Left kidney (tissue), 2 donors: ENCODE data around the gene HOXC10. TPM values are rescaled to one million over a fixed set of nuclear protein-coding genes. Genes with fewer than 3 reads are reported as not detected.

Source experiments
- DNase-seq: peaks from one replicate; pipeline ENCODE4 v3.0.0-alpha.2; 2013
- polyA plus RNA-seq: library from polyadenylated mRNA; unstranded; fragments of 120-200 nt; gene quantifications from one replicate; pipeline ENCODE4 v1.2.1, GENCODE V29; 2013; ENCODE audit not compliant: insufficient read length

The HOXC10 gene
- polyA plus RNA-seq, 1 donor = 62.2 TPM

DNA sequence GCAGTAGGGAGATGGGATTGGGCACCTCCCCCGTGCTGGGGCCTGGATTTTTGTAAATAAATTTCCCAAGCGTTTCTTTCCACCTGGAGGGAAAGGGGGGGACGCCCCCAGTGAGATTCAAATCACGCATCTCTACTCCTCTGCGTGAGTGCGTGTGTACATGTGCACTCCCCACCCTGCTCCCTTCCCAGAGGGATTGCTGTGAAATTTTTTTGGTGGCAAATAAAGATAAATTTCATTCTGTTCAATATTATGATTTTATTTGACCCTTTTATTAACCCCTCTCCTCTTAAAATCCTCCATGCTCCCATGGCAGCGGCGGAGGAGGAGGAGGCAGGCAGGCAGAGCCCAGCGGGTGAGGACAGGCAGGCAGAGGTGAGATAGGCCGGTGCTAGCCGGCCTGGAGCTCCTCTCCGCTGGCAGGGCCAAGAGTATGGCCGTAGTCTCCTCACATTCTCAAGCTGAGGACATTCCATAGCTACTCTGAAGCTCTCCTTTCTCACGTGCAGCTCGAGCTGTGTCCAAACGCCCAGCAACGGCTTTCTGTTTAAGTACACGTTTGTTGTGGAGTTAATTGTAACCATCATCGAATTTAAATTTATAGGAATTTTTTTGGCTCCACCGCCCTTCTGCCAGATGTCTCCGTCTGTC is 8.6 kb upstream of the HOXC10 start:
- DNase-seq = no peak

DNA sequence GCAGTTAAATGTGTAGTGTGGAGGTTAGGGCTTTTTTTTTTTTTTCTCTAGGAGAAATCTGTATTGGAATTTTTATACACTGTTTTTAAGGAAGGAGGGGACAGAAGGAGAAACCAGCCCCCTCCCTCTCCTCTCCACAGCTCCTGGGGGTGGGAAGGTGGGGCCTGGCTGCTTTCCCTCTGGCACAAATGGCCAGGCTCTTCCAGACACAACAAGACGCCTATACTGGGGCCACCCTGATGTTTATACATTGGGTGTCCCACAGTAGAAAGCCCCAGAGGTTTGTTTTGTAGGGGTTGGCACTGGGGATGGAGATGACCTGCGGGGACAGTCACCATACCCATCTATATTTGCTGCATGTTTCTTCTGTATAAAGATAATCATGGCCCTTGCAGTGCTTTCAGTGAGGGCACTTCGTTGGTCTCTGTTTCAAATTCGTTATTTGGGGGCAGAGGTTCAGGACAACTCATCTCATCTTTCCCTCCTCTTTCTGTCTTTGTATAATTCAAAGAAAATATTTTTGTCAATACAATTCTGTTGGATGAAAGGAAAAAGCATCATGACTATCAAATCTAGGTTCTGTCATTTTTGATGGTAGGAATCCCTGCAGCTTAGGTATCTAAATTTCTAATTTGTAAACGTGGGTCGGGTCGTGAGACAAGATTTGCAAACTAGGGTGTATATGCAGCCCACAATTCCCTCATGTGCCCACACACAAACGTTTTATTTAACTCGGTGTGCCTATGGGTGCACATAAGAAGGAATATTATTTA is 7.9 kb upstream of the HOXC10 start:
- no peak for DNase-seq

DNA sequence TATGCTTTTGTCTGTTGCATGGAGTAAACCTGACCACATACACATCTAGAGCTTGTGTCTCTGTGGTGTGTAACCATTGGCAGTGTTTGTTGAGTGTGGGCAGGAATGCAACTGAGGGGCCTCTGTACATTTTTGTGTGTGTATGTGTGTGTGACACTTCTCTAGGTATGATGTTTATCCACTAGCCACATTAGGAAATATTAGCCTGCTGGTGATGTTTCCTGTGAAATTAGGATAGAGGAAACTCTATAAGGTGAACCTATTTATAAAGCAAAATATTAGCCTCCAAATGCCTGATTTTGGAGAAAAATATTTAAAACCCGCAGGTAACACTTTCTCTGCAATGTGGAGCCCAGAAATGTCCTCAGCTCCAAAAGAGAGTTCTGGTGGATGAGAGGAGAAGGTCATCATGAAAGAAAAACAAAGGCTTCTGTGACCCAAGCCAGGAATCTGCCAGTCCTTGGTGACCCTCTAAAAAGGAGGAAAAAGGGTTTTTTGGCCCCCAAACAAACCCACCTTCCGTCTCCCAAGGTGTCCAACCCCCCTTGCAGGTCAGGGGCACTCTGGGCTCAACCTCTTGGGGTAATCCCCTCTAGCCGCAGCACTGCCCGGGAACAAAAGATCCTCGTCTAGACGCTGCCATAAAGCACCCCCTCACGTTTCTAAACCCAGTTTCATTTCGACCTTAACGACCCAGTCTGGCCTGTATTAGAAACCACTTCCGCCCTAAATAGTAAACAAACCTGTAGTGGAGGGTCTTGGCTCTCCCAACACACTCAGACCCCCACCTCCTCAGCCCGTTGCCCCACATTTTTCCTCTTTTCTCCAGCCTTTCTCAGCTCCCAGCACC is 7.1 kb upstream of the HOXC10 start:
- no peak for DNase-seq

DNA sequence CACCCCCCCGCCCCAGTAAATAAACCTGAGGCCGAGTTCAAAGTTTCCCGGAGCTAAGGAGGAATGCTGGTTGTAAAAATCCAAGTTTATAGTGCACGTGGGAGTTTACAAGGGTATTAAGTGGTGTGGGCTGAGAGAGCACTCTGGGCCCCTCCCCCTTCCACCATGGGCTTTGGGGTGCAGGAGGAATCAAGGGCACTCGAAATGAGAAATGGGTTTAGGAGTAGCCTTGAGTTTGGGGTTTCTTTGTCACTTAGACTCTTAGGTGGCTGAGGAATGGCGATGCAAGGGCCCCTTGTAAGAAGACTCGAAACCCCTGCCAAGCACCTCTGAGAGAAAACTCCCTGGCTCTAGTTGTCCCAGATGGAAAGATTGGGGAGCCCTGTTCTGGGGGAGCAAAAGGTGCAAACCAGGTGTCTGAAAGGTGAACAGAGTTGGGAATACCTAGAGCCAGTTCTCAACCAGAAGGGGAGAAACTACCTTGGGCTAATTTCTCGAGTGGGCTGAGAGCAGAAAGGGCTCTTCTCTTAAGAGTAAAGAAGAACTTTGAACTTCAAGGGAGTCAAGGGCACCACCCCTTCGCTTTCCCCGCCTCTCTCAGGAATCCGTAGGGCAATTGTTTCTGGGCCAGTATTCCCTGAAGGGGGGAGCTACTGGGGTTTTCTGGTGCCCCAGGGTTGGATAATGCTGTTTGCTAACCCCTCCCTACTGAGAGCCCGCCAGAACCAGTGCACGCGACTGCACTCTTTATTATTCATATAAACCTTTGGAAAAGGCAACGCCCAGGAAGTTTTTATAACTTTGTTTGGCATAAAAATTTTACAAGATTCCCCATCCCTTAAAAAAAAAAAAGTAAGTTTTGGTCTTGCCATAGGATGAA is 6.2 kb upstream of the HOXC10 start:
- DNase-seq = no peak

DNA sequence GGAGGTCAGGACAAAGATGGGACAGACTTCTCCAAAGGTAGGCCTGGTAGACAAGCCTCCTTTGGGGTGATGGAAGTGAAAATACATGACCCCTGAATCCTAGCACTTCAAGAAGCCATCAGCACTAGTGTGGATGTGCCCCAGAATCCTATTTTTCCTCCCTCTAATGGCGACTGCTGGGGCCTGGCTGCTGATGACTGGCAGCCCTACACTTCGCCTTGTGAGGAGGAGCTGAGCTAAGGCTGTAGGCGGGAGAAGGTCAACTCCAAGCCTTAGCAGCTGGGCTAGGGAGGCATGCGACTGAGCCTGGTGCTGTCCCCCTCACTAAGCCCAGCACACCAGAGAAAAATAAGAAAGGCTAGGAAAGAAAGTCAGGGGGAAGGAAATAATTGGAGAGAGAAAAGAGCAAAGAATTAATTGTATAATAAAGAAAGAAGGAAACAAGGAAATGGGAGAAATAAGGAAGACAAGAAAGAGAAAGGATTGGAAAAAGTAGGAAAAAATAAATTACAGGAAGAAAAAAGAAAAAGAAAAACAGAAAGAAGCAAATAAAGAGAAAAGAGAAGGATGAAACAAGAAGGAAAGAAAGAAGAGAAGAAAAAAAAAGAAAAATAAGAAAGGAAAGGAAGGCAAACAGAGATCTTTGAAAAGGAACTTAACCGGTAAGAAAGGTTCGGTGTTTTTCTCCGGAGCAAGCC is 4.7 kb upstream of the HOXC10 start:
- no peak for DNase-seq

DNA sequence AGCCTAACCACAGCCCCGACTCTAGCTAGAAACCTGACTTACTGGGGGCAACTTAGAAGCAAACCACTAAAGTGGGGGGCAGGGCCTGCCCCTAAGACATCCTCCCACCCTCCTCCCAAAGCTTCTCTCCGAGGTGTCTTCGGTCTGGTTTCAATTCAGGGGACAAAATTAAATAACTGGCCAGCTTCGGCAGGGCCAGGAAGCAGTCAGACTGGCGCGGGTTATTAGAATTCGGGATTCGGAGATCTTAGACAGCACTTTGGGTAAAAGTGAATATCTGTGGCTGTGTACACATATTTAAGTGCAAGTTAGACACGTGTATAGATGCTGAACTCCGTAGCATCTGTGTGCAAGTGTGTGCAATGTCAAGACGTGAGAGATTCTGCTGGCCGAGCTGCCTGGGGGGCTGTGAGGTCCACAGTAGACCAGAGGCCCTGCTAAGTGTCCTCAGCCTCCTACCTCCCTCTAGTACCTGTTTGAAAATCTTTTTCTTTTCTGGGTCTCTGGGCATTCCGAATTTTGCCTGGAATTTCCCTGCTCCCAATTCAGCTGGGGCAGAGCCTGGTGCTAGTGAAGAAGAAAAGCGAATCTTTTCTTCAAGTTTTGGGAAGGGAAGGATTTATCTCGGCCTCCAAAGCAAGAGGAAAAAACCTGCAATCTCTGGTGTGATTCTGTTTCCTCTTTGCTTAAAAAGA is 4.0 kb upstream of the HOXC10 start:
- no peak for DNase-seq

DNA sequence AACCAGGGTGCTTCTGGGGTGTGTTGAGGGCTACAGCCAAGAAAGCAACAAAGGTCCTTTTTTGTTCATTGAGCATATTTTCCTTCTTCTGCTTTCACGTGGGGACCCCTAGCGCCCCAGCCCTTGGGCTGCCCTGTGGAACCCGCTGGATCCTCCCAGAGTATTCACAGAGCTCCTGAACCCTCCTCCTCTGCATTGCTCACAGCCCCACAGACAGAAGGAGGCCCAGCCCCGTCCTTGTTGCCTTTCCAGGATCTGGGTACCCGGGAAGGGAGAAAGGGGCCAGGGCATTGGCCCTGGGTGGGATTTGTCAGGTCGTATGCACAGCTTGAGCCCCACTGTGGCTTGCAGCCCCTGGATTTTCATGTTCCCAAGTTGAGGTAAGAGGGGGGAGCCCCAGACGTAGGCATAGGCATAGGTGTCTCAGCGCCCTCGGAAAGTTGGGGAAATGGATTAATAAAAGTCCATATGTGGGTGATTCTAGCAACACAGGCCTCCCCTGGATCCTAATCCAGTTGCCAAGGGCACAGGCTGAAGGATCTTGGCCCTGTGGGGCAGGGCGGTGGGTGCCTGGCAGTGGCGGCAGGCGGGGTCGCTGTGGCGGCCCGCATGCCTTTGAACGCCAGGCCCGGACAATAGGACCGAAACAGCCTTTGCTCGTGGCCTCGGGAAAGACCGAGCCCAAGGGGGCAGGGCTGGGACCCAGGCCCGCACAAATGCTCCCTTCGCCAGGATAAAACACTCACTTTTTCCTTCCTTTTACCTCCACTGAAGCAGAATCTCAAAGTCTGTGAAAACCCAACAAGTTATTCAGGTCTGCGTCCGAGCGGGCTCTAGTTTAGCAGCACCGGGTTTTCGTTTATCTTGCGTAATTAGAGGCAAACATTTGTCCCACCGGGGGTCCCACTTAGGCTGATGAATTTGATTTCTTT is 3.0 kb upstream of the HOXC10 start:
- DNase-seq = no peak

DNA sequence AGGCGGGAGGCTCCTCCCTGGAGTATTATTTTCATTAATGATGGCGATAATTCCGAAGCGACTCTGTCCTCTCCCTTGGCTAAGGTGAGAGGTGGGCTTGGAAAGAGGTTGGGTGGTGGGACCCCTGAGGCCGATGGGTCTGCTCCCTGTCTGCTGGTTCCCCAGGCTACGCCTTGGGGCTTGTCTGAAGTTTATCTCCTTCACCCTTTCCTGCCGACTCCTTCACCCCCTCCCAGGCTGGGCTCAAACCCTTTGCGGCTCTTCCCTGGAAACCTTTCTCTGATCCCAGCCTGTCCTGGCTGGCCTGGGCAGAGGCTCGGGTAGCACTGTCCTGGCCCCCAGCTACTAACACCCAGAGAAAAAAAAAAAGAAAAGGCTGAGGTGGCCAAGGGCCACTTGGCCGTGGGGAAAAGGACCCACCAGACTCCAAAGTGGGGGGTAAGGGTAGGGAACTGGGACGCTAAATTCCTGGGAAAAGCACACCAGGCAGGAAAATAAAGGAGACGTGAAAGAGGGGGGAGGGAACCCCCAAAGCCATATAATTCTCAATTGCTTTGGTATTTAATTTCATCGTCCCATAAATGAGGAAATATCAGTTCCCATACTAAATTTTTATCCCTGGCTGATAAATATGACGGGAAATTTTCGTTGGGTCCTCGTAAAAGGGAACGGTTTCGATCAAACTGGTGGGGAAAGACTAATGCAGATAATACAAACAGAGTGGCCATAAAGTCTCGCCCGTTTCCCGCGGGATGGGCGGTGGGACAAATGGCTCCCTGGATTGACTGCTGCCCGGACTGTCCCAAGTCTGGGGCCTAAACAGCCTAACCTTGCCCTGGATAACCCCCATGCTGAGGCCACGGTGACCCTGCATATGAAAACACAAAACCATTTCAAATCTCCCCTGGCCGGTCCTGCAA is 2.0 kb upstream of the HOXC10 start:
- DNase-seq = no peak

DNA sequence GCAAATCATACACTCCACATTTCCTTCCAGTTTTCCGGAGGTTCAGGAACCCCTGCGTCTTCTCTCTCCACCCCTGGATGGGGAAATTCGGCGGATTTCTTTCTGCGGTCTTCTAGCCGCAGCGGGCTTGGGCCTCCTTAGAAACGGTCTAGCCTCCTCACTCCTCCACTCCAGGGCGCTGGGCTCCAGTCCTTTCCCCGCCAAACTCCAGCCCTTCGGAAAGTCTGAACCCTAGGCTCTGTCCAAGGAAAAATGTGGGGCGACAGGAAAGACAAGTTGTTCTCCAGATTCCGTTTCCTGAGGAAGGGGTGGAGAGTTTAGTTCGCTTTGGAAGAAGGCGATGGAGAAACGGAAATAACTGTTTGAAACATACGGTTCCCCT is 1.4 kb upstream of the HOXC10 start:
- no peak for DNase-seq

DNA sequence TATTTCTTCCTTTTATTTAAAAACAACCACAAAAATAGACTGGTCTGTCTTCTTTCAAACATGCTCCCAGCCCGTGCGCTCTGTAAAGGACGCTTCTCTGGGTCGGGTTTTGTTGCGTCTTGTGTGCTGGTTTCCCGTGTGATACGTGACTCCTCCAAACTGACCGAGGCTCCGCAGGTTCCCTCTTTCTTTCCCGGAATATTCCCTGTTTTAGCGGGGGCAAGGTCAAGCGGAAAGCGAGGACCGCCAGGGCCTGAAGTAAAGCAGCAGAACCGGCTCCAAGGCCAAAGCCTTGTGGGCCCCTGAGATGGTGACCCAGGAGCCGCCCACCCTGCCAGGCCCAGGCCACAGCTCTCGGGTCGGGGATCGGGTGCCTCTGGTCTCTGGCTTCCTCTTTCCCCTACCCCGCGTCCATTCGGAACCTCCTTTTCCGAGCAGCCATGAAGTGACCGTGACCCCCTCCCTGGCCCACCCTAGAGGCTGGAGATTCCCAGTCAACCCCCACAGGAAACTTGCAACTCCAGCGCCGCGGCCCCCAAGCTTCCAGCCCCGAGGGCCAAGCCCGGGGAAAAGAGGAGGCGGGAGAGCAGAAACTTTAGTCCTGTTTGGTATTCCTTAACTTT is 885 bp upstream of the HOXC10 start:
- DNase-seq = no peak

DNA sequence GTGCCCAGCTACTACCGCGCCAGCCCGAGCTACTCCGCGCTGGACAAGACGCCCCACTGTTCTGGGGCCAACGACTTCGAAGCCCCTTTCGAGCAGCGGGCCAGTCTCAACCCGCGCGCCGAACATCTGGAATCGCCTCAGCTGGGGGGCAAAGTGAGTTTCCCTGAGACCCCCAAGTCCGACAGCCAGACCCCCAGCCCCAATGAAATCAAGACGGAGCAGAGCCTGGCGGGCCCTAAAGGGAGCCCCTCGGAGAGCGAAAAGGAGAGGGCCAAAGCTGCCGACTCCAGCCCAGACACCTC is 697 bp downstream of the HOXC10 start:
- DNase-seq = no peak

DNA sequence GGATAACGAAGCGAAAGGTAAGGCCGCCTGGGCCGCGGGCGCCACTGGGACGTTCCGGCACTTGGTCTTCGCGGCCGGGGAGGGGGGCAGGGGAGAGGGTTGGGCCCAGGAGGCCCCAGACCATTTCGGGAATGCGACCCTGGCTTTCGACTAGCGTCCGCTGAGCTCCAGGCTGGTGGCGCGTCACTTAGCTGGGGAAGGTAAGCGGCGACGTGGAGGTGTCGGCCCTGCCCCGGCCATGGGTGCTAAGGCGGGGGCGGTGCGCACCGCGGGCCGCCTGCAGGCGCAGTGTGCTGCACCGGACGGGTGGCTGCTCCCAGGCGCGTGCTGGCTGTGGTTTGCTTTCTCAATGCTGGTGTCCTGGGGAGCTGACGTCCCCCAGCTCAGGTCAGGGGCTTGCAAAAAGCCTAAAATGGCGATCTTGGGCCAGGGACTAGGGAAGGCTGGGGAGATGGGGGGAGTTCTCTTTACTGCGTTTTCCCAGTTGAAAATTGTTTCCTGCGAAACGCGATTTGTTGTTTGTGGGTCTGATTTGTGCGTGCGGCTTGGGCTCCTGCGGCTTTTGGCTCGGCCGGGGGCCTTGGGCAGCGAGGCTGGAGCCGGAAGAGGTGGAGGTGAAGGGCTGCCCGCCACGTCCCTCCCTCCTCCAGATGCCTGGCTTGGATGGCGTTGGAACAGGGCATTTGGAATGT is 1.2 kb downstream of the HOXC10 start:
- DNase-seq = no peak

DNA sequence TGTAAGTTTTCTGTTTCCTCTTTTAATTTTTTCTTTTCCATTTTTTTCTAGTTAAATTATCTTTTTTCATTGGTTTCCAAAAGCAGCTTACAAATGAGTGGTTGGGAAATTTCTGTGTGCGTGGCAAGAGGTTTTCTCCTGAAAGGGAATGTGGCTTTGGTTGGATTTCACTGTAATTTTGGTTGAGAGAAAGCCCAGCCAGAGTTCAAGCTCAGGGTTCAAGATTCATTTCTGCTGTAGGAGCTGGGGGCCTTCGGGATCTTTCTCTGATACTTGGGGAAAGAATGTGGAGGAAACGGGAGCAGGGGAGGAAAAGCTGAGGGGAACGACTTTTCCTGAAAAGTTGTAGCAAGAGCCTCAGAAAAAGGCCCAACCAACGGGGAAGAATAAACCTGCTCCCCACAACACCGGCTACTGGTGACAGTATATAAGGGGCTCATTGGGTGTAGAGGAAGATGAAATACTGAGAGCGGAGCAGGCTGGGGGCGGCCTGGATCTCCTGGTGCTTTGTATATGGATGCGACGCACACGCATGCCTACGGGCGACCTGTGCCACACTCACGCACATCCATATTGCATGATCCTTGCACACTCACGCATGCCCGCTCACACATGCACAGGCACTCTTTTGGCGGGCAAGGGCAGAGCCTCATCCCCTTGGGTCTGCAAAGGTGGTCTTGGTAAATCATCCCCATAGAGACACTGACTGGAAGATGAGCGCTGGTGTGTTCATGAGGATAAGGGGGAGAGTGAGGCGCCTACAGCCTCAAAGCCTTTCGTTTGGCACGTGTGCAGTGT is 1.9 kb downstream of the HOXC10 start:
- no peak for DNase-seq

DNA sequence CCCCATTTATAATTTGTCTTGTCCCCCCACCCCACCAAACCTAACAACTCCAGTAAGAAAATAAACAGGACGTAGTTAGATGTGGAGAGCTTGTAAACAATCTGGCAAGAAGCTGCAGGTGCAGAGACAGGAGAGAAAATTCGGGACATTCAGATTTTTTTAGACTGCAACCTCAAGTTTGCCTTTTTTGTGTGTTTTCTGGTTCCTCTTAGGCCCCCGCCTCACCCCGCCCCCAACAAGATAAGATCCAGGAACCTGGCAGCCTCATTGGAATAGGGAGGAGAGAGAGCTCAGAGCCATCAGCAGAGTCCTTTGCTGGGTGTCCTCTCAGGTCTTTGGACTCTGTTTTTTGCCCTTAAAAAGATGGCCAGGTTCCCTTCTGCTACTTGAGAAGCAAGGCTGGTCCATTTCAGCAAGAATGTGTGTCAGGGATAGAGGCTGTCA is 2.9 kb downstream of the HOXC10 start:
- no peak for DNase-seq

DNA sequence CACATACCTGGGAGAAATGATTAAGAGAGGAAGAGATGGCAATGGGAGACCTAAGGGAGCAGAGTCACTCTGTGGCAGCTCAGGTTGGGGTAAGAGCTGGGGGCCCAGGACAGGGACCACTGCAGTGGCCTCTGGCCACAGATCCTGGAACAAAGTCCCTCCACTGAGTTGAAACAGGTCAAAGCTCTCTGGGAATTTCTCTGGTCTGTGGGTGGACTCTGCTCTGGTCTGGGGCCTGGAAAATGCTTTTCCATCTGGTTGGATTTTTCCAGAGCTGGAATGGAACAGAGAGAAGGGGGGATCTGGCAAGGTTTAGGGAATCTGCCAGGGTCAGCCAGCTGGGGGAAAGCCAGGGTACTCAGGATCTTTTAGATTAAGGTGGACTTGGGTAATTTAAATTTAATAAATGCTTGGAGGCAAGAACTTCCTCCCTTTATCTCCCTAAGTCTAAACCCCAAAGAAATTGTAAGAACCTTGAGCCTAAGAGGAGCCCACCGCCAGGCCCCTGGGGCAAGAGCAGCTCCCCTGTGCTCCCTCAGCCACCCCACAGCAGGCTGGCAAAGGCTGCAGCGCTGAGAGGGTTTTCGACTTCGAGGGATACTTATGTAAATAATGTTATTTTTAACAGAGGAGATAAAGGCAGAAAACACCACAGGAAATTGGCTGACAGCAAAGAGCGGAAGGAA is 3.7 kb downstream of the HOXC10 start:
- DNase-seq = no peak
